ENCODE data around the gene PI4KB.
A peak's percentile ranks its signal among the peaks of the same experiment; 100 is the strongest.

PI4KB gene

GRCh38 chr1:151309811-151310323, 17.3 kb downstream of the PI4KB start:
- Mint-ChIP-seq H3K36me3 (ENCODE audit: low read depth) (peaks cover 63% of the 10 kb centered on the region), H3K27ac (no peak overlapping the region), H3K4me1 (ENCODE audit: low read depth) (peaks cover 25% of the 10 kb centered on the region)

GRCh38 chr1:151294742-151295462, 32.3 kb downstream of the PI4KB start:
- Mint-ChIP-seq H3K4me3 (no peak overlapping the region), H3K27me3 (ENCODE audit: low read depth) (no peaks in the 10 kb centered on the region), H3K27ac (no peak overlapping the region), H3K9me3 (no peaks in the 10 kb centered on the region), H3K4me1 (ENCODE audit: low read depth) (no peaks in the 10 kb centered on the region), H3K36me3 (ENCODE audit: low read depth) (peaks cover 33% of the 10 kb centered on the region)

More at GRCh38 chr1:151309811-151310323, 17.3 kb downstream of the PI4KB start:
- Mint-ChIP-seq H3K4me3 (no peak overlapping the region), H3K27me3 (ENCODE audit: low read depth) (no peaks in the 10 kb centered on the region), H3K9me3 (no peaks in the 10 kb centered on the region)

GRCh38 chr1:151293093-151293492, 34.1 kb downstream of the PI4KB start:
- H3K4me3 Mint-ChIP-seq: no peak overlapping the region
- no peaks in the 10 kb centered on the region for H3K9me3 Mint-ChIP-seq
- peaks cover 3% of the 10 kb centered on the region for H3K4me1 Mint-ChIP-seq (ENCODE audit: low read depth)
- H3K27me3 Mint-ChIP-seq (ENCODE audit: low read depth): no peaks in the 10 kb centered on the region
- peaks cover 26% of the 10 kb centered on the region for H3K36me3 Mint-ChIP-seq (ENCODE audit: low read depth)
- H3K27ac Mint-ChIP-seq: no peak overlapping the region

- H3K4me1 Mint-ChIP-seq (ENCODE audit: low read depth): peaks cover 3% of the 10 kb centered on the region
- no peak overlapping the region for H3K27ac Mint-ChIP-seq
- no peaks in the 10 kb centered on the region for H3K27me3 Mint-ChIP-seq (ENCODE audit: low read depth)
- H3K4me3 Mint-ChIP-seq: no peak overlapping the region
- H3K9me3 Mint-ChIP-seq: no peaks in the 10 kb centered on the region
- H3K36me3 Mint-ChIP-seq (ENCODE audit: low read depth): peaks cover 24% of the 10 kb centered on the region
These were observed 34.8 kb downstream of the PI4KB start for GRCh38 chr1:151292207-151293030.

GRCh38 chr1:151290709-151291303, 36.4 kb downstream of the PI4KB start:
- Mint-ChIP-seq H3K36me3 (ENCODE audit: low read depth) (peaks cover 36% of the 10 kb centered on the region), H3K27ac (no peak overlapping the region), H3K27me3 (ENCODE audit: low read depth) (no peaks in the 10 kb centered on the region), H3K4me1 (ENCODE audit: low read depth) (peaks cover 5% of the 10 kb centered on the region), H3K9me3 (no peaks in the 10 kb centered on the region), H3K4me3 (no peak overlapping the region)

GRCh38 chr1:151289991-151290708, 37.1 kb downstream of the PI4KB start:
- peaks cover 36% of the 10 kb centered on the region for H3K36me3 Mint-ChIP-seq (ENCODE audit: low read depth)
- H3K4me3 Mint-ChIP-seq: no peak overlapping the region

GRCh38 chr1:151289080-151289935, 37.9 kb downstream of the PI4KB start:
- Mint-ChIP-seq H3K4me3 (no peak overlapping the region), H3K9me3 (no peaks in the 10 kb centered on the region), H3K27ac (no peak overlapping the region), H3K4me1 (ENCODE audit: low read depth) (peaks cover 8% of the 10 kb centered on the region), H3K27me3 (ENCODE audit: low read depth) (no peaks in the 10 kb centered on the region), H3K36me3 (ENCODE audit: low read depth) (peaks cover 38% of the 10 kb centered on the region)

More at GRCh38 chr1:151289991-151290708, 37.1 kb downstream of the PI4KB start:
- Mint-ChIP-seq H3K27ac (peak overlapping the region; percentile 71), H3K4me1 (ENCODE audit: low read depth) (peaks cover 5% of the 10 kb centered on the region), H3K9me3 (no peaks in the 10 kb centered on the region), H3K27me3 (ENCODE audit: low read depth) (no peaks in the 10 kb centered on the region)

- peaks cover 16% of the 10 kb centered on the region for H3K4me1 Mint-ChIP-seq (ENCODE audit: low read depth)
- H3K9me3 Mint-ChIP-seq: no peaks in the 10 kb centered on the region
- H3K36me3 Mint-ChIP-seq (ENCODE audit: low read depth): peaks cover 35% of the 10 kb centered on the region
- no peaks in the 10 kb centered on the region for H3K27me3 Mint-ChIP-seq (ENCODE audit: low read depth)
- no peak overlapping the region for H3K27ac Mint-ChIP-seq
- H3K4me3 Mint-ChIP-seq: no peak overlapping the region
These were observed 38.7 kb downstream of the PI4KB start for GRCh38 chr1:151288502-151288901.

- Mint-ChIP-seq H3K27ac (no peak overlapping the region), H3K4me3 (no peak overlapping the region), H3K4me1 (ENCODE audit: low read depth) (peaks cover 21% of the 10 kb centered on the region), H3K36me3 (ENCODE audit: low read depth) (peaks cover 32% of the 10 kb centered on the region), H3K27me3 (ENCODE audit: low read depth) (no peaks in the 10 kb centered on the region), H3K9me3 (no peaks in the 10 kb centered on the region)
These were observed 39.3 kb downstream of the PI4KB start for GRCh38 chr1:151287767-151288500.

GRCh38 chr1:151287341-151287699, 39.9 kb downstream of the PI4KB start:
- no peak overlapping the region for H3K27ac Mint-ChIP-seq
- H3K27me3 Mint-ChIP-seq (ENCODE audit: low read depth): no peaks in the 10 kb centered on the region
- no peaks in the 10 kb centered on the region for H3K9me3 Mint-ChIP-seq
- H3K4me1 Mint-ChIP-seq (ENCODE audit: low read depth): peaks cover 22% of the 10 kb centered on the region
- H3K36me3 Mint-ChIP-seq (ENCODE audit: low read depth): peaks cover 28% of the 10 kb centered on the region
- no peak overlapping the region for H3K4me3 Mint-ChIP-seq

- peaks cover 22% of the 10 kb centered on the region for H3K4me1 Mint-ChIP-seq (ENCODE audit: low read depth)
- H3K27ac Mint-ChIP-seq: no peak overlapping the region
- H3K9me3 Mint-ChIP-seq: no peaks in the 10 kb centered on the region
- H3K27me3 Mint-ChIP-seq (ENCODE audit: low read depth): no peaks in the 10 kb centered on the region
- peaks cover 28% of the 10 kb centered on the region for H3K36me3 Mint-ChIP-seq (ENCODE audit: low read depth)
- H3K4me3 Mint-ChIP-seq: no peak overlapping the region
These were observed 40.4 kb downstream of the PI4KB start for GRCh38 chr1:151286619-151287340.

- Mint-ChIP-seq H3K9me3 (no peaks in the 10 kb centered on the region), H3K36me3 (ENCODE audit: low read depth) (peaks cover 21% of the 10 kb centered on the region), H3K27me3 (ENCODE audit: low read depth) (no peaks in the 10 kb centered on the region), H3K4me1 (ENCODE audit: low read depth) (peaks cover 22% of the 10 kb centered on the region), H3K27ac (peak overlapping the region; percentile 90), H3K4me3 (peak overlapping the region; percentile 93)
These were observed 43.1 kb downstream of the PI4KB start for GRCh38 chr1:151284013-151284577.
